Activated CD4-positive, alpha-beta T cell treated with anti-CD3 and anti-CD28 coated beads, Interleukin-2, amount 10 ng/mL, durations not matched to agents 7 days and 5 days (primary cell): Measurements from ENCODE around the gene COL8A2. TPM values are rescaled to one million over a fixed set of nuclear protein-coding genes. Genes with fewer than 3 reads are reported as not detected.

Experiments
- CTCF ChIA-PET: fragments of 350-600 bp; sonication (Branson Sonifier 250); formaldehyde crosslinking; loops from one replicate; lab custom pipeline; 2021; ENCODE audit warnings: antibody characterized with exemption; lab: Charles Lee
- POLR2A ChIA-PET: fragments of 350-600 bp; sonication (Branson Sonifier 250); formaldehyde crosslinking; loops from one replicate; lab custom pipeline; 2021; ENCODE audit warnings: antibody characterized with exemption; lab: Charles Lee
- DNase-seq: peaks from one replicate; pipeline ENCODE4 v3.0.0-alpha.2; 2020
- H3K27ac Mint-ChIP-seq: one replicate; pipeline ENCODE4 v1.8.0; 2021; ENCODE audit warnings: mild to moderate bottlenecking, moderate library complexity, mixed read lengths
- H3K27me3 Mint-ChIP-seq: one replicate; pipeline ENCODE4 v1.8.0; 2021; ENCODE audit warnings: mixed read lengths
- H3K36me3 Mint-ChIP-seq: one replicate; pipeline ENCODE4 v1.8.0; 2021; ENCODE audit warnings: low read depth, mixed read lengths
- H3K4me1 Mint-ChIP-seq: one replicate; pipeline ENCODE4 v1.8.0; 2021; ENCODE audit warnings: mixed read lengths
- H3K4me3 Mint-ChIP-seq: one replicate; pipeline ENCODE4 v1.8.0; 2021; ENCODE audit warnings: mild to moderate bottlenecking, moderate library complexity, mixed read lengths
- H3K9me3 Mint-ChIP-seq: one replicate; pipeline ENCODE4 v1.8.0; 2021; ENCODE audit warnings: mixed read lengths
- total RNA-seq, 2 experiments: library from RNA; stranded (reverse); gene quantifications; one replicate each; pipeline ENCODE4 v1.2.3, GENCODE V29; 2021

The COL8A2 gene
- total RNA-seq, 2 experiments from 2014 or later: not detected

DNA sequence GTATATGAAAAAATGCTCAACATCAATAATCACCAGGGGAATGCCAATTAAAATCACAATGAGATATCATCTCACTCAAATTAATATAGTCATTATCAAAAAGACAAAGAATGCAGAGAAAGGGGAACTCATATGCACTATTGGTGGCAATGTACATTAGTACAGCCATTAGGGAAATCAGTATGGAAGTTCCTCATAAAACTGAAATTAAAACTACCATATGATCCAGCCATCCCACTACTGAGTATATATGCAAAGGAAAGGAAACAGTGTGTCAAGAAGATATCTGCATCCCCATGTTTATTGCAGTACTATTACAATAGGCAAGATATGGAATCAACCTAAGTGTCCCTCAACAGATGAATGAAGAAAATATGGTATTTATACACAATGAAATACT is 73.2 kb downstream of the COL8A2 start:
- no peaks in the 10 kb centered on the region for H3K27me3 Mint-ChIP-seq
- POLR2A ChIA-PET: no interaction called here
- no peak overlapping the region for H3K4me3 Mint-ChIP-seq
- H3K9me3 Mint-ChIP-seq: peaks cover 2% of the 10 kb centered on the region
- H3K4me1 Mint-ChIP-seq: no peaks in the 10 kb centered on the region
- peaks cover 22% of the 10 kb centered on the region for H3K36me3 Mint-ChIP-seq
- no peak for DNase-seq
- CTCF ChIA-PET: no interaction called here
- H3K27ac Mint-ChIP-seq: no peak overlapping the region

Other genes starting within 250 kb of the COL8A2 start
- 10 to 100 TPM; 22.3 to 22.4 TPM for gene AGO1, start 242.0 kb downstream of the COL8A2 start, total RNA-seq
- gene AGO3, start 194.1 kb downstream of the COL8A2 start, total RNA-seq: 10 to 100 TPM; 28.7 to 29.4 TPM
- not detected for gene TEKT2, start 41.1 kb downstream of the COL8A2 start, total RNA-seq
- 10 to 100 TPM; 27.2 to 29.5 TPM for gene ADPRS, start 36.3 kb downstream of the COL8A2 start, total RNA-seq
- gene TRAPPC3, start 24.3 kb upstream of the COL8A2 start, total RNA-seq: 10 to 100 TPM; 57.5 to 59.3 TPM
- 100 to 1,000 TPM; 209 to 226 TPM for gene MAP7D1, start 30.9 kb upstream of the COL8A2 start, total RNA-seq
- 100 to 1,000 TPM; 142 to 167 TPM for gene THRAP3, start 99.2 kb upstream of the COL8A2 start, total RNA-seq
- gene SH3D21, start 181.1 kb upstream of the COL8A2 start, total RNA-seq: 1 to 10 TPM; 6.5 to 6.9 TPM
- gene EVA1B, start 198.4 kb upstream of the COL8A2 start, total RNA-seq: 1 to 10 TPM; 7.3 to 9.3 TPM